GM12865 (cell line): Measurements from ENCODE around the gene KCNAB1.
A peak's percentile ranks its signal among the peaks of the same experiment; 100 is the strongest.

Experiments used
- DNase-seq: peaks from one replicate; pipeline ENCODE4 v3.0.0; 2010; ENCODE audit warnings: low read depth
- H3K4me3 ChIP-seq: 2 replicates; pipeline ENCODE4 v1.5.1; 2011; ENCODE audit warnings: mild to moderate bottlenecking, low read depth, low read length, control low read depth
- TF ChIP-seq, protein P1 (sequence below): IDR thresholded peaks from 2 replicates; pipeline ENCODE4 v1.5.1; 2011; ENCODE audit warnings: low read length, control low read depth, low read depth, inconsistent platforms; ENCODE audit not compliant: insufficient read depth; ENCODE audit errors: missing control alignments

Gene KCNAB1

GRCh38 chr3:156341831-156342416 lies 221.5 kb downstream of the KCNAB1 start:
- peak; percentile 68 for DNase-seq
- no peak overlapping the region for H3K4me3 ChIP-seq
- TF ChIP-seq, protein P1, sequence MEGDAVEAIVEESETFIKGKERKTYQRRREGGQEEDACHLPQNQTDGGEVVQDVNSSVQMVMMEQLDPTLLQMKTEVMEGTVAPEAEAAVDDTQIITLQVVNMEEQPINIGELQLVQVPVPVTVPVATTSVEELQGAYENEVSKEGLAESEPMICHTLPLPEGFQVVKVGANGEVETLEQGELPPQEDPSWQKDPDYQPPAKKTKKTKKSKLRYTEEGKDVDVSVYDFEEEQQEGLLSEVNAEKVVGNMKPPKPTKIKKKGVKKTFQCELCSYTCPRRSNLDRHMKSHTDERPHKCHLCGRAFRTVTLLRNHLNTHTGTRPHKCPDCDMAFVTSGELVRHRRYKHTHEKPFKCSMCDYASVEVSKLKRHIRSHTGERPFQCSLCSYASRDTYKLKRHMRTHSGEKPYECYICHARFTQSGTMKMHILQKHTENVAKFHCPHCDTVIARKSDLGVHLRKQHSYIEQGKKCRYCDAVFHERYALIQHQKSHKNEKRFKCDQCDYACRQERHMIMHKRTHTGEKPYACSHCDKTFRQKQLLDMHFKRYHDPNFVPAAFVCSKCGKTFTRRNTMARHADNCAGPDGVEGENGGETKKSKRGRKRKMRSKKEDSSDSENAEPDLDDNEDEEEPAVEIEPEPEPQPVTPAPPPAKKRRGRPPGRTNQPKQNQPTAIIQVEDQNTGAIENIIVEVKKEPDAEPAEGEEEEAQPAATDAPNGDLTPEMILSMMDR: peak; percentile 38

- DNase-seq: no peak
- TF ChIP-seq, protein P1: no peak
- no peak overlapping the region for H3K4me3 ChIP-seq
These were observed 223.8 kb downstream of the KCNAB1 start for GRCh38 chr3:156344215-156344614.

- TF ChIP-seq, protein P1: no peak
- no peak for DNase-seq
- no peak overlapping the region for H3K4me3 ChIP-seq
These were observed 228.7 kb downstream of the KCNAB1 start for GRCh38 chr3:156349111-156349510.

DNA sequence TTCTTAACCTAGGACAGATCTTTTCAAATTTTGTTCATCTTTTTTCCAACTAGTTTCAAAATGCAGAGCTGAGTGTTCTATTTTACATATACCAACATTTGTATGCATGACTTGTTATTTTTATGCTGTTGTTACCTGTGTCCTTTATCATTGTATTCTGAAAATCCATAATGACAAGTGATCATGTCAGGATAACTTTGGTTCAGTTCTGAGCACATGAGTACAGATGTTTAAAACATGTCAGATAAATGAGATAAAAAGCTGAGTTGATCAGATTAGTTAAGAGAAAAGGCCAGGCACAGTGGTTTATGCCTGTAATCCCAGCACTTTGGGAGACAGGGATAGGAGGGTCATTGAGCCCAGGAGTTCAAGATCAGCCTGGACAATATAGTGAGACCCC lies 229.6 kb downstream of the KCNAB1 start:
- TF ChIP-seq, protein P1: no peak

GRCh38 chr3:156350781-156351180 lies 230.4 kb downstream of the KCNAB1 start:
- TF ChIP-seq, protein P1: no peak
- no peak overlapping the region for H3K4me3 ChIP-seq
- no peak for DNase-seq

More for the DNA sequence above, 229.6 kb downstream of the KCNAB1 start:
- no peak overlapping the region for H3K4me3 ChIP-seq
- DNase-seq: no peak

GRCh38 chr3:156351783-156352182 lies 231.4 kb downstream of the KCNAB1 start:
- TF ChIP-seq, protein P1: no peak
- no peak overlapping the region for H3K4me3 ChIP-seq
- DNase-seq: no peak

DNA sequence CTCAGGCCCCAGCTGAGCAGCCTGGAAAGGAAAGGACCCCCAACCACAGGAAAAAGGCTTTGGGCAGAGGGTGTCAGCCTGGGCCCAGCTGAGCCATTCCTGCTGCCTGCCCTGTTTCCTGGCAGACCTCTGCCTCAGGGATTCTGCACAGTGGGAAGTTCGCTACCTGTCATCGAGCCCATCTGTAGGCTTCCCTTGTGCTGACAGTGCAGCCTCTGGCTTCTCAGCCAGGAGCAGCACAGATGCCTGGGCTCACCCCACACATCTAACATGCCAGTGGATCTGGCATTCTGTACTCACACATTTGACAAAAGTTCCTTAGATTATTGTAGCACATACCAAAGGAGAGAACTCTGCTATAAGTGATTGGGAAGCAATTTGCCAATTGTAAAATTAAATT lies 232.3 kb downstream of the KCNAB1 start:
- TF ChIP-seq, protein P1: no peak
- DNase-seq: no peak
- H3K4me3 ChIP-seq: no peak overlapping the region
